Thyroid gland (tissue), 4 donors: Measurements from ENCODE around the gene KRTAP9-1.

Experiments
- CTCF ChIP-seq, 6 experiments: fragments of 200-600 bp in 3 of 6; fragments of 450-650 bp in 3 of 6; sonication (generic) in 3 of 6; IDR thresholded peaks; one replicate each; pipeline ENCODE4 v1.5.1; 2016 to 2019; ENCODE audit warnings: antibody characterized with exemption in 6 of 6, mild to moderate bottlenecking in 2 of 6, inconsistent platforms in 1 of 6, moderate library complexity in 1 of 6
- POLR2A ChIP-seq, 2 donors: fragments of 450-650 bp; IDR thresholded peaks; one replicate each; pipeline ENCODE4 v1.6.1; 2017; ENCODE audit warnings: antibody characterized with exemption in 2 of 2, mild to moderate bottlenecking in 2 of 2, moderate library complexity in 1 of 2

GRCh38 chr17:41176744-41177387 lies 12.8 kb upstream of the KRTAP9-1 start:
- TF ChIP-seq POLR2A (IDR thresholded peaks at IDR 0.05) (no peak), CTCF (IDR thresholded peaks at IDR 0.05) (no peak)
